ENCODE results near the gene GNAZ. TPM values are rescaled to one million over a fixed set of nuclear protein-coding genes. Genes with fewer than 3 reads are reported as not detected.

Gene GNAZ
- total and polyA plus RNA-seq, 4 donors, result 0.84 to 6.1 (median 3.6) TPM

- no peak overlapping the region for H3K4me3 ChIP-seq (ENCODE audit: low read length in 2 of 2)
- no peaks in the 10 kb centered on the region for H3K9me3 ChIP-seq (ENCODE audit: control insufficient read depth, low read length)
- ATAC-seq (ENCODE audit: low FRiP score), result no peak
- DNase-seq, result no peak
- no peaks in the 10 kb centered on the region for H3K4me1 ChIP-seq (ENCODE audit: control insufficient read depth in 1 of 2, insufficient read depth in 2 of 2, low read length in 2 of 2)
- H3K36me3 ChIP-seq (ENCODE audit: control insufficient read depth in 1 of 2, insufficient read depth in 2 of 2, low read length in 1 of 2), result no peaks in the 10 kb centered on the region
- H3K27ac ChIP-seq (ENCODE audit: low read depth in 1 of 2, low read length in 2 of 2), result no peak overlapping the region
- H3K27me3 ChIP-seq (ENCODE audit: control insufficient read depth in 1 of 2, insufficient read depth in 2 of 2, low read length in 1 of 2), result no peaks in the 10 kb centered on the region
- WGBS, 2 donors, result 95 to 97% methylated on average over 4 of the region's 4 CpGs
- intact Hi-C loops (cut with DNase I), result no loop called here
Measured at GRCh38 chr22:23169043-23169406, 98.7 kb downstream of the GNAZ start.

Other genes starting within 250 kb of the GNAZ start
- 1 to 10 TPM; 1.0 to 6.1 TPM for gene IGLL5, start 182.7 kb upstream of the GNAZ start, total RNA-seq
- 1 to 10 TPM in 1 of 2 donors, under 1 TPM in 1; 0.51 to 3.0 TPM for gene IGLL5, start 182.7 kb upstream of the GNAZ start, polyA plus RNA-seq
- gene RSPH14, start 71.5 kb downstream of the GNAZ start, total RNA-seq, result 1 to 10 TPM in 1 of 2 donors, under 1 TPM in 1; 0.78 to 1.2 TPM
- not detected for gene RSPH14, start 71.5 kb downstream of the GNAZ start, polyA plus RNA-seq
- 1 to 10 TPM; 1.8 to 3.2 TPM for gene RAB36, start 75.0 kb downstream of the GNAZ start, total RNA-seq
- 1 to 10 TPM; 1.0 to 2.1 TPM for gene RAB36, start 75.0 kb downstream of the GNAZ start, polyA plus RNA-seq
- 100 to 1,000 TPM; 113 to 120 TPM for gene BCR, start 110.0 kb downstream of the GNAZ start, total RNA-seq
- gene BCR, start 110.0 kb downstream of the GNAZ start, polyA plus RNA-seq, result 10 to 100 TPM in 1 of 2 donors, 1 to 10 TPM in 1; 5.3 to 30.1 TPM

Measured in aorta (tissue), 5 donors.